Testis (tissue), 2 donors: Measurements from ENCODE around the gene PEF1.

Source experiments
- CTCF ChIP-seq, 3 experiments: fragments of 450-650 bp in 2 of 3; fragments of 200-600 bp in 1 of 3; sonication (generic) in 1 of 3; IDR thresholded peaks; one replicate each; pipeline ENCODE4 v1.5.1; 2016 to 2019; ENCODE audit warnings: antibody characterized with exemption in 3 of 3, mild to moderate bottlenecking in 2 of 3, moderate library complexity in 1 of 3
- POLR2A ChIP-seq: fragments of 450-650 bp; IDR thresholded peaks from one replicate; pipeline ENCODE4 v1.6.1; 2017; ENCODE audit warnings: antibody characterized with exemption, mild to moderate bottlenecking, moderate library complexity

- TF ChIP-seq CTCF (IDR thresholded peaks at IDR 0.05) (no peak), POLR2A (no peak)
These were observed 48.6 kb upstream of the PEF1 start for GRCh38 chr1:31693231-31693630.
